Fibroblast of villous mesenchyme (primary cell): Measurements from ENCODE around the gene PARP15. TPM values are rescaled to one million over a fixed set of nuclear protein-coding genes. Genes with fewer than 3 reads are reported as not detected.
A peak's percentile ranks its signal among the peaks of the same experiment; 100 is the strongest.

ENCODE experiments used
- DNase-seq: peaks from one replicate; pipeline ENCODE4 v3.0.0-alpha.2; 2010; ENCODE audit warnings: low read depth
- H3K4me3 ChIP-seq: 2 replicates; pipeline ENCODE4 v1.5.1; 2011; ENCODE audit warnings: low read depth, mild to moderate bottlenecking, low read length
- total RNA-seq: library from RNA; depleted of rRNA; stranded (reverse); fragments of >200 nt; gene quantifications from 2 replicates; pipeline ENCODE4 v1.2.3, GENCODE V29; 2012
- TF ChIP-seq, protein P1 (sequence below): IDR thresholded peaks from 2 replicates; pipeline ENCODE4 v1.5.1; 2012; ENCODE audit warnings: low read depth, mild to moderate bottlenecking, low read length; ENCODE audit not compliant: insufficient read depth

PARP15 gene
- total RNA-seq, 1 donor: under 0.01 TPM

DNA sequence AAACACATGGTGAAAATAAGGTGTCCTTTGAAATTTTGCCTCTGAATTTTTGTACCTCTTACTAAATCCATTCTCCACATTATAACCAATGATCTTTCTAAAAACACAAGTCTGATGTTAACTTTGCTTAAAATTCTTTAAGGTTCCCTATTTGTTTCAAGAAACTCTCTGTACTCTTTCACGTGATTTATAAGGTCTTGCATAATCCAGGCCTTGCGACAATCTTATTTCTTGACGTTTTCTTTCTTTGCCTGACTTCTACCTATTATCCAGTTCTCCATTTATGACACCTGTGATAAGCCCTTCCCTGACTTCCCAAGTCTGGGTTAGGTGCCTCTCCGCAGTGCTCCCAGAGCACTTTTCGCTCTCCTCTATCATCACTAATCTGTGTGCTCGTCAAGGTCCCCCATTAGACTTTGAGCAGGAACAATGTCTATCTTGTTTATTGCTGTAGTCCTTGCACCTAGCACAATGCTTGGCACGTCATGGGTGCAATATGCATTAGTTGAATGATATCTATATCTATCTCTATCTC is 38.4 kb upstream of the PARP15 start:
- no peak for DNase-seq
- TF ChIP-seq, protein P1, sequence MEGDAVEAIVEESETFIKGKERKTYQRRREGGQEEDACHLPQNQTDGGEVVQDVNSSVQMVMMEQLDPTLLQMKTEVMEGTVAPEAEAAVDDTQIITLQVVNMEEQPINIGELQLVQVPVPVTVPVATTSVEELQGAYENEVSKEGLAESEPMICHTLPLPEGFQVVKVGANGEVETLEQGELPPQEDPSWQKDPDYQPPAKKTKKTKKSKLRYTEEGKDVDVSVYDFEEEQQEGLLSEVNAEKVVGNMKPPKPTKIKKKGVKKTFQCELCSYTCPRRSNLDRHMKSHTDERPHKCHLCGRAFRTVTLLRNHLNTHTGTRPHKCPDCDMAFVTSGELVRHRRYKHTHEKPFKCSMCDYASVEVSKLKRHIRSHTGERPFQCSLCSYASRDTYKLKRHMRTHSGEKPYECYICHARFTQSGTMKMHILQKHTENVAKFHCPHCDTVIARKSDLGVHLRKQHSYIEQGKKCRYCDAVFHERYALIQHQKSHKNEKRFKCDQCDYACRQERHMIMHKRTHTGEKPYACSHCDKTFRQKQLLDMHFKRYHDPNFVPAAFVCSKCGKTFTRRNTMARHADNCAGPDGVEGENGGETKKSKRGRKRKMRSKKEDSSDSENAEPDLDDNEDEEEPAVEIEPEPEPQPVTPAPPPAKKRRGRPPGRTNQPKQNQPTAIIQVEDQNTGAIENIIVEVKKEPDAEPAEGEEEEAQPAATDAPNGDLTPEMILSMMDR: no peak
- no peak overlapping the region for H3K4me3 ChIP-seq

DNA sequence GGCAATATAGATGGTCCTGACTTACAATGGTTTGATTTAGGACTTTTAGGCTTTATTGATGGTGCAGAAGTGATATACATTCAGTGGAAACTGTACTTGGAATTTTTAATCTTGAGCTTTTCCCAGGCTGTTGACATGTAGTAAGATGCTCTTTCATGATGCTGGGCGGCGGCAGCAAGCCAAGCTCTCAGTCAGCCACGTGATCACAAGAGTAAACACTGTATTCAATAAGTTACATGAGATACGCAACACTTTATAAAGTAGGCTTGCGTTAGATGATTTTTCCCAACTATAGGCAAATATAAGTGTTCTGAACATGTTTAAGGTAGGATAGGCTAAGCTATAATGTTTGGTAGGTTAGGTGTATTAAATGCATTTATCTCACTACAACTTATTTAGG is 31.3 kb upstream of the PARP15 start:
- DNase-seq: no peak
- H3K4me3 ChIP-seq: no peak overlapping the region
- TF ChIP-seq, protein P1: no peak

DNA sequence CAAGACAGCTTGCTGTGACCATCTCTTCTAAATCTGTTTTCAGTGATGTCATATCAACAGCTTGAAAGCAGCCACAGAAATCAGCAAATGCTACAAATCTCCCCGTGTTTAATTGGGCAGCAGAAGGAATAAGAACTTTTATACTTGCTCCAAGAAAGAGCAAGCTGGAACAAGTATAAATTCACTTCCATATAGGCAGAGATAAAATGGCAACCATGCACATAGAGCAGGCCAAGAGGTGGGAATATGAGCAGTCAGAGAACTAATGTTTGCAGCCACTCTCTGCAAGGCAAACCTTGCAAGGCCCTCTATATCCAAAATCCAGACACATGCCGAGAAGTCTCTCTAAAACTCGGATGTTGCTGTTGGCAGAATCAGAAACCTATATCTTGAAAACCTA is 29.4 kb upstream of the PARP15 start:
- TF ChIP-seq, protein P1: no peak
- DNase-seq: no peak
- H3K4me3 ChIP-seq: no peak overlapping the region

DNA sequence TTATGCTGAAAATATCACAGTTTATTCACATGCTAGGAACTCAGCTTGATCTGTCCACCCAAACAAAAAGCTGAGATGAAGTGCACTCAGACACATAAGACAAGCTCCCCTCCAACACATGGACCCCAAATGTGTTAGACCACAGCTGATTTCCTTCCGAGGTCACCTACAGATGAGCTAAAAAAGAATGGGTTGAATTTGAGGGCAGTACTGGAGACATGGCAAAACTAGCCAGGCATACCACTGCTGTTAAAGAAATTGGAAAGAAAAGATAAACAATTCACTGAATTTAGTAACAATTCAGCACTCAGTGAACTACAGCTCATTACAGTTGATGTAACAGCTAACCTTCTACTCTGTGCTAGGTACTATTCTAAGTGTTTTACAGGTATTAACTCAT is 28.8 kb upstream of the PARP15 start:
- DNase-seq: no peak
- TF ChIP-seq, protein P1: no peak
- H3K4me3 ChIP-seq: no peak overlapping the region

DNA sequence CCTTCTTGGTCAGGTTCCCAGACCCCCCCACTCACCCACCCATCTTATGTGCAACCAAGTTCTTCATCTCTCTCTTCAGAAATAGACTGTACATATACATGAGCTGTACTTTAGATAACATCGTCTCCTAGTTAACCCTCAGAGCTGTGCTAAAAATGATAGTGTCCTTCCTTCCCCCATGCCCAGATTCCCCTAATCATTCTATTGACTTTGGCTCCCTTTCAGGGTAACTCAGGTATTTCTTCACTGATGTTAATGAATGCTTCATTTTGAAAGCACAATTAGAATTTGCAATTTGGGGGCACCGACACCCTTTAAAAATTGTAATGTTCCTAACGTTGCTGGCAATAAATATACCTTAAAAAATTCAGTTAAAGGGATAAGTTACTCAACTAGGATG is 24.3 kb upstream of the PARP15 start:
- no peak overlapping the region for H3K4me3 ChIP-seq
- DNase-seq: no peak

DNA sequence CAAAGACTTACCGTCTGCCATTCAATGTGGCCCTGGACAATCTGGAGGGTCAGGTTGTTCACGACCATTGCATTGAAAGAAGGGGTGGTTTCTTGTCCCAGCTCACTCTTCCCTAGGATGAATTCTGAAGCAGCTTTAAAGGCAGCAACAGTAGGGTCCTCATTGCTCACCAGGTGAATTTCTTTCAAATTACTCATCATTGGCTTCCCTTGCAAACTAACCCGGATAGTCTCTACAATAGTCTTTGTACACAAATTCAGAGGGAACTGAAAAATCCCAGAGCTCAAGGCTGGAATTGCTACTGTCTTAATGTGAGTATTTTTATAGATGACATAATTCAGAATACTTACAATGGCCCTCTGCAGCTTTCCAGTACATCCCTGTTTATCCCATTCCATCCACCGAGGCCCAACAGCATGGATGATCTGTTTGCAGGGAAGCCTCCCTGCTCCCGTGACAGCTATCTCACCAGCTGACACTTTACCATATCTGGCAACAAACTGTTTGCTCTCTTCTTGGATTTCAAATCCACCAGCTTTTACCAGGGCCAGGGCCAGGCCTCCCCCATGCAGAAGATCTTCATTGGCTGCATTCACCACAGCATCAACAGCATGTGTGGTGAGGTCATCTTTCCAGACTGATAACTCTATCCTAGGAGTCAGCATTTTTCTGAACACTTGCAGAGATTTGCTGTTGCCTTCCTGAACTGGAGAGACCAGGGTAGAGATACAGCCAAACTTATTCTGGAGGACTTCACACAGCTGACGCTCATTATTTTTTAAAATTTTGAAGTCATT is 22.0 kb upstream of the PARP15 start:
- H3K4me3 ChIP-seq: no peak overlapping the region
- TF ChIP-seq, protein P1: no peak
- peak; percentile 45 for DNase-seq

More for the DNA sequence above, 24.3 kb upstream of the PARP15 start:
- TF ChIP-seq, protein P1: no peak

DNA sequence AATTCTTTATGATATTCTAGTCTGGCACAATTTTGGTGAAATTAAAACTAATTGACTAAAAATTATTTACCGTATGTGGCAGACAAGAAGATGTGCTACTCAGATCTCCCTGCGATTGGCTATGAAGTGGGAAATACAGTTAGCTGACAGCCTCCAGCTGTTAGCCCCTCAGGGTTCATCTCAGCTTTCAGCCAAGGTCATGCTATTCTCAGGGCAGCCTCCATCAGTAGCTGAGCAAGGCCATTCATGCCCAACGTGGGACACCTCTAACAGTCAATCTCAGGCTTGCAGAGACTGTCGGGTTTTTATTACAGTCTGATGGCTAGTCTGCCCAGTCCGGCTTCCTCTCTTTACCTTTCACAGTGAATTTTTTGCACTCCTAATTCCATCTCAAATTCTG is 20.1 kb upstream of the PARP15 start:
- H3K4me3 ChIP-seq: no peak overlapping the region
- no peak for DNase-seq
- TF ChIP-seq, protein P1: no peak
